PC-9 (cell line): ENCODE results near the gene EPB41L5.

Source experiments
- CTCF ChIP-seq: fragments of 200-600 bp; sonication (generic); conservative IDR thresholded peaks from 2 replicates; pipeline ENCODE4 v1.6.1; 2017; ENCODE audit warnings: mixed run types, antibody characterized with exemption, mild to moderate bottlenecking, moderate library complexity
- EZH2 ChIP-seq: fragments of 200-600 bp; sonication (generic); IDR thresholded peaks from 2 replicates; pipeline ENCODE4 v1.8.0; 2017; ENCODE audit warnings: antibody characterized with exemption, low read depth

- TF ChIP-seq CTCF (peak; percentile 43; the same call in 1 of the 2 replicates), EZH2 (no peak)
Measured at GRCh38 chr2:120167272-120167671, 154.4 kb downstream of the EPB41L5 start.
